D341Med (cell line): ENCODE measurements around the gene ANKRD45.
"Not testable (repeated sequence)": the region's sequence is repeated elsewhere in the genome, so short reads cannot be mapped to it uniquely, and the experiment has no call there.

Experiments used
- DNase-seq: peaks from one replicate; pipeline ENCODE4 v3.0.0; 2012; ENCODE audit warnings: low spot score

ANKRD45 gene, protein sequence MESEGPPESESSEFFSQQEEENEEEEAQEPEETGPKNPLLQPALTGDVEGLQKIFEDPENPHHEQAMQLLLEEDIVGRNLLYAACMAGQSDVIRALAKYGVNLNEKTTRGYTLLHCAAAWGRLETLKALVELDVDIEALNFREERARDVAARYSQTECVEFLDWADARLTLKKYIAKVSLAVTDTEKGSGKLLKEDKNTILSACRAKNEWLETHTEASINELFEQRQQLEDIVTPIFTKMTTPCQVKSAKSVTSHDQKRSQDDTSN

DNA sequence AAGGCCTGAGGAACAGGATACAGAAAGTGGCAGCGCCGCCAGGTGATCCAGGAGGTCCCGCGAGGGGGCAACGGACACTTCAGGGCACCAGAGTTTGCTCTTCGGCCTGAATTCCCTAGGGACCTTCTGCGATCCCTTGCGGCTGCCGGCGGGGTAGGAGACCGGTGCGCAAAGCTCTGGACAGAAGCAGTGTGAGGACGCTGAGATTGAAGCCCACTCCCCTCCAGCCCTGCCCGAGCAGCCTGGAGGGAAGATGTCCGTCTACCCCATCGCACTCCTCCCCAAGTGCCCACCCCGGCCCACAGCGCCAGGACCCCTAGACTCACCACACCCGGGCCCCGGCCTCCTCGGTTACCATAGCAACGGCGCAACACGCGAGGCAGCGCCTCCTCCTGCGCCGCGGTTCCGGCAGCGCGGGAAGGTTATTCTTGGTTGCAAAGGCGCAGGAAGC, at the start of gene ANKRD45:
Gene ANKRD45 (minus strand): TSS at position 361 of the 451 bp plus-strand sequence. CDS start 10,433 bp downstream, outside the sequence.
- peak; percentile 32 for DNase-seq

DNA sequence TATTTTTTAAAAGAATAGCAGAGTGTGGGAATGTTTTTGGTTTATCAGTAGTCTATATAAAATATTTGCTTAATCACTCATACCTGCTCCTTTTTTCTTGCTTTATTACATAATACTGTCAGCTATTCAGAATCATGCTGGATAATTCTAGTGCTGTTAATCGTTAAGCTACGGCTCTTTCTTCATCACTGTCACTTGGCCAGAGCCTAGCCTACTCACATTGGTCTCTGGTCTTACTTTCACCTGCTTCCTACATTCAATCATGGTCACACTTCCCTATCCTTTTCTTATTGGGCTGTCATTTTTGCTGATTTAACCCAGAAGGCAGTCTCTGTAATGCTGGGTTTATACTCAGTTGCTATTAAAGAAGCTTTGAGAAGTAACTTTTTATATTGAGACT, 47.6 kb upstream of the ANKRD45 start:
- DNase-seq, result no peak

DNA sequence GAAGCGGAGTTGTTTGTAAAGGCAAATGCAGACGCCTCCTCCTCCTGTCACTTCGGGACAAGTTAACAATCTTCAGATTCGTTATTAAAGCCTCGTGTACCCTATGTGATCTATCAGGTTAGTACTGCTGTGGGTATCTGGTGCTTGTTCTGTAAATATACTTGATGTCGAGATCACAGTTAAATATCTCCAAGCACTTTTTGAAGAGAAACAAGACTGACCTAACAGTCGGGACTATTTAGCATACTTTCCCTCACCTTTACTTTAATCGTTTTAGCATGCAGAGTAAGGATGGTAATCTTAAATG, 45.8 kb upstream of the ANKRD45 start:
- no peak for DNase-seq

DNA sequence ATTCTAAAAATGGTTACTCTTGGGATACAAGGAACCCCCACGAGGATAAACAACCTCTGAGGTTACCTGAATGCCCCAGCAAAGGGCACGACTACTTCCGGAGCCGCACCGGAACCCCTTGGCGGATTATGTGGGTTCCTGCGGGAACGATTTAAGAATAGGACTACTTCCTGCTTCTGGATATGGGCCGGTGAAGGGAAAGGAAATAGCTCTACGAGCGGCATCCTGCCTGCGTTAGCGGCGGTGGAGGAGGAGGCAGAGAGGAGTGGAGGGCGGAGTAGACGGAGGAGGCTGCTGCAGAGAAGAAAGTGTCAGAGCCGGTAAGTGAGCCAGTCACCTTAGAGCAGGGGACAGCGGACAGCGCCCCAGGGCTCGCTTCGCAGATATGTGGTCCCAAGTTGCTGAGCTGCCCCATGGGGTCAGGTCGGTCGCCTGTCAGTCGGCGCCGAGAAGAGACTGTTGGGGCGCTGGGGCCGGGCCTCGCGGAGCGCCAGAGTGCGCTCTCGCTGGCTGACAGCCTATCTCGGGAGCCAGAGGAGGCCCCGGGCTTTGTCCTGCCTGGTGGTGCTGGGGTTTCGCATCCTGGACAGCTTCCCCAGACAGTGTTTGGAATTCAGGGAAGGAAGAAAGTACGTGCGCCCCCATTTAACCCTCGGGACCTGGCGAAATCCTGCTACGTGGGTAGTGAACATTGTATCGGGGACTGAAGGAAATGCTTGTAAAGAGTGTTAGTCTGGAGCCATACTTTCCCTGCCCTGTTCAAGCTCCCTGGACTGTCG, 45.3 kb upstream of the ANKRD45 start, which contains the start of gene KLHL20:
Gene KLHL20 (plus strand): TSS at position 223 of the 779 bp plus-strand sequence. CDS start 1,063 bp downstream, outside the sequence.
- peak; percentile 91 for DNase-seq

DNA sequence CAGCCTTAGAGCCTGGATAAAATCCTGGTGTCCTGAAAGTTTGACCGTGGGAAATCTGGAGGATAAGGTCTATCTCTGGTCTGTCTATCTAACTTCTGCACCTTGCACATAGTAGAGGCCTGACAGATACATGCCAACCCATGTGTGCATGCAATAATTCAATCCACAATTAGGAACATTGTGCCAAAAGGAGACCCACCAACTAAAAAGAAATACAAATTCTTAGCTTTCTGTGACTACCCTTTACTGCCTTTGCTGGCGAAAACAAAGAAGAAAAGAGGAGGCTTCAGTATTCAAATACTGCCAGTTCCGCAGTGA, 44.7 kb upstream of the ANKRD45 start:
- no peak for DNase-seq

DNA sequence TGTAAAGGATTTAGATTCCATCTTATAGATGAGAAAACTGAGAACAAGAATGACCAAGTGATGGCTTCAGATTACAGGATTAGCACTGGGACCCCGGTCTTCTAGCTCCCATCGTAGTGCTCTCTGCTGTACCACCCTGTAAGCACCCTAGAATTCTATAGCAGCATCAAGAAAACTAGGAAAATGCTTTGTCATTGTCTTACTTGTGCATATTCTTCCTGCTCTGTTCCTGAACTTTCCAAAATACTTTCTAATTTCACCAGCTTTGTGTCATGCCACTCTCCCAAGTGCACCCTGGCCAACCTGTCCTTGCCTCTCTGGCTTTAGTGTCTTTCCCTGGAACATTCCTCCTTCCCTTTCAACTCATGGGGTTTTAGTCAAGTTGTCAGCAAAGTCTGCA, 39.1 kb upstream of the ANKRD45 start:
- no peak for DNase-seq

DNA sequence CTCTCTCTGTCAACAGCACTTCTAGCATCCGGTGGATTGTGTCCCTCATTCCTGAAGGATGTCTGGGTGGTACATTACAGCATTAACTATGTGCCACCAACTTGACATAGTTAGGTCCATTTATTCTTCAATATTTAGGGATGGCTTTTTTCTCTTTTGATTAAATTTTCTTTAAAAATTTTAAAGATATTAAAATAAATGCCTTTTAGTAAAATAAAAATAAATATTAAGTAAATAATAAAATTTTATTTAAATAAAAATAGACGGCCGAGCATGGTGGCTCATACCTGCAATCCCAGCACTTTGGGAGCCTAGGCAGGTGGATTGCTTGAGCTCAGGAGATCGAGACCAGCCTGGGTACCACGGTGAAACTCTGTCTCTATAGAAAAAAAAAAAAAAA, 35.5 kb upstream of the ANKRD45 start:
- DNase-seq, result no peak

DNA sequence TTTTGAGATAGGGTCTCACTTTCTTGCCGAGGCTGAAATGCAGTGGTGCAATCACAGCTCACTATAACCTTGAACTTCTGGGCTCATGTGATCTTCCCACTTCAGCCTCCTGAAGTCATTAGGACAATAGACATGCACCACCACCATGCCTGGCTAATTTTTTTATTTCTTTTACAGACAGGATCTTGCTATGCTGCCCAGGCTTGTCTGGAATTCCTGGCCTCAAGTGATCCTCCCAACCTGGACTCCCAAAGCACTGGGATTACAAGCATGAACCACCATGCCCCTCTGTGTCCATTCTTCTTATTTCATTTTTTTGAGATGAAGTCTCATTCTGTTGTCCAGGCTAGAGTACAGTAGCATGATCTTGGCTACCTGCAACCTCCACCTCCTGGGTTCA, 33.1 kb upstream of the ANKRD45 start:
- no peak for DNase-seq

DNA sequence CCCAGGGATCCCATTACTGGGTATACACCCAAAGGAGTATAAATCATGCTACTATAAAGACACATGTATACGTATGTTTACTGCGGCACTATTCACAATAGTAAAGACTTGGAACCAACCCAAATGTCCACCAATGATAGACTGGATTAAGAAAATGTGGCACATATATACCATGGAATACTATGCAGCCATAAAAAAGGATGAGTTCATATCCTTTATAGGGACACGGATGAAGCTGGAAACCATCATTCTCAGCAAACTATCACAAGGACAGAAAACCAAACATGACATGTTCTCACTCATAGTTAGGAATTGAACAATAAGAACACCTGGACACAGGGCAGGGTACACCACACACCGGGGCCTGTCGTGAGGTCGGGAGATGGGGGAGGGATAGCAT, 31.6 kb upstream of the ANKRD45 start:
- not testable (repeated sequence) for DNase-seq

DNA sequence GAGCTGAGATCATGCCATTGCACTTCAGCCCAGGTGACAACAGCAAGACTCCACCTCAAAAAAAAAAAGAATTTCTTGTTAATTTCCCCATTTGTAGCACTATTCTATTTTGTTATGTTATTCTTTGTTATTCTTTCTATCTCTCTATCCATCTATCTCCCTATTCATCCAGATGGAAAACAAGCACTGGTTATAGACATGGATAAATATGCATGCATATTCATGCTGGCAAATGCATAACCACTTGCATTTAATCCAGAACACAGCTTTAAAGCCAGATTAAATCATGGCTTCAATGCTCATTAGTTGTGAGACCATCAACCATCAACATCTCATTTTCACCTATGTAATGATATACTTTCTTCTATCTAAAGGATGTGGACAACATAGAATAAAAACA, 23.6 kb upstream of the ANKRD45 start:
- no peak for DNase-seq

DNA sequence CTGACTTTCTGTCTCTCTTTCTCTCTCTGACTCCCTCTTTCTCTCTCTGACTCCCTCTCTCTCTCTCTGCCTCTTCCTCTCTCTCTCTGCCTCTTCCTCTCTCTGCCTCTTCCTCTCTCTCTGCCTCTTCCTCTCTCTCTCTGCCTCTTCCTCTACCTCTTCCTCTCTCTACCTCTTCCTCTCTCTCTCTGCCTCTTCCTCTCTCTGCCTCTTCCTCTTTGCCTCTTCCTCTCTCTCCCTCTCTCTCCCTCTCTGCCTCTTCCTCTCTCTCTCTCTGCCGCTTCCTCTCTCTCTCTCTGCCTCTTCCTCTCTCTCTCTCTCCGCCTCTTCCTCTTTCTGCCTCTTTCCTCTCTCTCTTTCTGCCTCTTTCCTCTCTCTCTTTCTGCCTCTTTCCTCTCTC, 18.6 kb upstream of the ANKRD45 start:
- no peak for DNase-seq

DNA sequence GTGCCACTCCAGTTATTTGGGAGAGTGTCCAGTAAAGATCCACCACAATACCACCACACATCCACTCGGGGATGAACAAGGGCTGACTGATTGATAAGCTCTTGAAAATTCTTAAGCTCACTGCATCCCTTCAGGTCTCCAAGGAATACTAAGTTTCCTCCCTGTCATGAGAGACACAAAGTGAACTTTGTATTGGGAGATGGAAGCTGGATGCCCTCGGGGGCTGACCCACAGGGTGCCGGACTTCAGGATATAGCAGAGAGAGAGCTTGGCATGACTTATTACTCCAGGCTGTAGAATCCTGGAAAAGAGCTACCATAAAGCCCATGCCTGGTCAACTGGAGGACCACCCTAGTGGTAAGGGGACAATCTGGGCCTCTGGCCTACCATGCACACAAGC, 15.5 kb upstream of the ANKRD45 start:
- DNase-seq, result not testable (repeated sequence)

DNA sequence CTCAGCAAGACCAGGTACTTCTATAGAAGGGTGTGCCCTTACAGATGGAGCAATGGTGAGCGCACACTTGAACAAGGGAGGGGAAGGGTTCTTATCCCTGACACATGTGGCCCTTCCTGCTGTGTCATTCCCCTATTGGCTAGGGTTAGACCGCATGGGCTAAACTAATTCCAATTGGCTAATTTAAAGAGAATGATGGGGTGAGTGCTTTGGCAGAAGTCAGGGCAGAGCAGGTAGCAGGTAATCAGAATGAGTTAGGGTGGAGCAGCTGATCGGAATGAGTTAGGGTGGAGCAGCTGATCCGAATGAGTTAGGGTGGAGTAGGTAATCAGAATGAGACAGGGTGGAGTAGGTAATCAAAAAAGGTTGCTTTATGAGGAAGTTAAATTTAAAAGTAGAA, 14.2 kb upstream of the ANKRD45 start:
- DNase-seq, result not testable (repeated sequence)

DNA sequence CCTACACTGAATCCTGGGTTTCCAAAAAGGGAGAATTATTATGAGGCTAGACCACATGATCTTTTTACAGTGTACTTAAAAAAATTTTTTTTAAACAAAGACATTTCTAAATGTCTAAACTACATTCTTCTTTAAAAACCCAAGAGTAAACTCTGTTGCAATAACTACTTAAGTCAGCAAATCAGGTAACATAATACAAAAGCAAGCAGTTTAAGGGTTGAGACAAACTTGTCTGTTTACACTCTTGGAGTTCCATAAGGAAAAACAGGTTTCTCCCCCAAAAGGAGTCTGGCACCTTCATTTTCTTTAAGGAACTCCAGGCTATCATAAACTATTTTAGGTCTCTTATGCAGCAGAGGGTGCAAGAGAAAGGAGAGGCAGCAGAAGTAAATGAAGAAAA, 12.5 kb upstream of the ANKRD45 start:
- DNase-seq, result no peak

DNA sequence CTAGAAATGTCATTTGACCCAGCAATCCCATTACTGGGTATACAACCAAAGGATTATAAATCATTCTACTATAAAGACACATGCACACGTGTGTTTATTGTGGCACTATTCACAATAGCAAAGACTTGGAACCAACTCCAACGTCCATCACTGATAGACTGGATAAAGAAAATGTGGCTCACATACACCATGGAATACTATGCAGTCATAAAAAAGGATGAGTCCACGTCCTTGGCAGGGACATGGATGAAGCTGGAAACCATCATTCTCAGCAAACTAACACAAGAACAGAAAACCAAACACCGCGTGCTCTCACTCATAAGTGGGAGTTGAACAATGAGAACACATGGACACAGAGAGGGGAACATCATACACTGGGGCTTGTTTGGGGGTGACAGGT, 10.5 kb upstream of the ANKRD45 start:
- not testable (repeated sequence) for DNase-seq

DNA sequence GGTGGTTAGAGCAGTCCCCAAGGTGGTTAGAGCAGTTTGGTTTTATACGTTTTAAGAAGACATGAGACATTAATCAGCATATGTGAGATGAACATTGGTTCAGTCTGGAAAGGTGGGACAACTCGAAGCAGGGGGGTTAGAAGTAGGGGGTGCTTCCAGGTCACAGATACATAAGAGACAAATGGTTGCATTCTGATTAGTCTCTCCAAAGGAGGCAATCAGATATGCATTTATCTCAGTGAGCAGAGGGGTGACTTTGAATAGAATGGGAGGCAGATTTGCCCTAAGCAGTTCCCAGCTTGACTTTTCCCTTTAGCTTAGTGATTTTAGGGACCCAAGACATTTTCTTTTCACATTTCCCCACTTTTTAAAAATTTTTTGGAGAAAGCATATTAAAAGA, 4.8 kb upstream of the ANKRD45 start:
- not testable (repeated sequence) for DNase-seq

DNA sequence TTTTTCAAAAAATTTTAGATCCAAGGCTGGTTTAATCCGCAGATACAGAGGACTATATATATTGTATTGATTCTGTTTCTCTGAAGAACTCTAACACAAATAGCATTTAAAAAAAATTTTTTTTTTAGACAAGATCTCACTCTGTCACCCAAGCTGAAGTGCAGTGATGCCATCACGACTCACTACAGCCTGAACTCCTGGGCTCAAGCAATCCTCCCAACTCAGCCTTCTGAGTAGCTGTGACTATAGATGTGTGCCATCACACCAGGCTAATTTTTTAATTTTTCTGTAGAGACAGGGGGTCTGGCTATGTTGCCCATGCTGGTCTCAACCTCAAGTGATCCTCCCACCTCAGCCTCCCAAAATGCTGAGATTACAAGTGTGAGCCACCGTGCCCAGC, 3.0 kb downstream of the ANKRD45 start:
- DNase-seq, result no peak

DNA sequence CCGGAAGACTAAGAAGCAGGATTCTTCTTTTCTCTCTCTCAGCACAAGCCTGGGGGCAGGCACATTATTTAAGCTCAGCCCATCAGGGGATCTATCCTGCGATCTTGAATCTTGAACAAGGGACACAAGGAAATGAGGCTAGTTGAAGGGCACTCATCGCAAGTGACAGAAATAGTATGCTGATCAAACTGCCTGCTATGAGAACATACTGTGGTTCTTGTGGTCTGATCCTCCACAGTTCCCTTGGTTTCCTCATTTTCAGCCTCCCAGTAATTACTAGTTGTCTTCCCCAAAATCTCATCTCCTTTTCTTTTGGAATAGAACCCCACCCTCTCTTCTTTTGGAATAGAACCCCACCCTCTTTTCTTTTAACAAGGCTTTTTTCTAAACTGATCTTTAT, 6.5 kb downstream of the ANKRD45 start:
- DNase-seq, result no peak

DNA sequence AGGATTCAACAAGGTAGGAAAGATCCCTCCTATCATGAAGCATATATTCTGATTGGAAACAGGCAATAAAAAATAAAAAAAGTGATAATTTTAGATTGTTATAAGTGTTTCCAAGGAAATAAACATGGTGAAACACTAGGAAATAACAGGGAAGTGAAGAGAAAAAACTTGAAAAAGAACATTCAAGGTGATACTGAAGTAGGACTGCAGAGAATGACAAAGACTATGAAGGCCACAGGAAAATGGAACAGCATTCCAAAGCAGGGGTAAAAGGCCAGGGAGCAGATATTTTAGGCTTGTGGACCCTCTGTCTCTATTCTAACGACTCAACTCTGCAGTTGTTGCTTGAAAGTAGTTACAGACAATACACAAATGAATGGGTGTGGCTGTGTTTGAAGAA, 7.9 kb downstream of the ANKRD45 start:
- no peak for DNase-seq

DNA sequence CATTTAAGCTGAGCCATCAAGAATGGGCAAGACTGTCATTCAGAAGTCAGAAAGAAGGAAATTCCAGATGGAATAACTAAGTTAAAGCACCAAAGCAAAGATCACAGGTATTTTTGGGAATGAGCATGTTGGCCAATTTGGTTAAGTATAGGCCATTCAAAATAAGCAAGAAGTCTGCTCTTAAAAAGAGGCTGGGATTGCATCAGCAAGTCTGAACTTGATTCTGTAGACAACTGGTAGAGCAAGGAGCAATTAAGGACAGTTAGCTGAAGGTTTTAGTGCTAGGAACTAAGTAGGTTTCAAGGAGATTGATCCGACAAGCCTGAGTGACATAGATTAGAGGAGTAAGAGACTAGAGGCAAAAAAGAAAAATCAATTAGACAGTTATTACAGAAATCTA, 8.4 kb downstream of the ANKRD45 start:
- no peak for DNase-seq

DNA sequence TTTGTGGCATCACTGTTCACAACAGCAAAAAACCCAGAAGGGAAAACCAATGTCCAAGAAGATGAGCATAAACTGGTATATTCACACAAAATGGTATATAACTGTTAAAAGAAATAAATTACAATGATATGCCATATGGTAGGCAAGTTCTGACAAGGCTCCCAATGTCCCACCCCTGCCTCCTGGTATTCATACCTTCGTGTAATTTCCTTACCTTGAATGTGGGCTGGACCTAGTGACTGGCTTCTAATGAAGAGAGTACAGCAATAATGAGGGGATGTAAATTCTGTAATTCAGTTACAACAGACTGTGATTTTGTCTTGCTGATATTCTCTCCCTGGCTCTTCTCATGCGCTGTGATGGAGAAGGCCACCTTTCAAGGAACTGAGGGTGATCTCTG, 9.3 kb downstream of the ANKRD45 start:
- DNase-seq, result no peak

DNA sequence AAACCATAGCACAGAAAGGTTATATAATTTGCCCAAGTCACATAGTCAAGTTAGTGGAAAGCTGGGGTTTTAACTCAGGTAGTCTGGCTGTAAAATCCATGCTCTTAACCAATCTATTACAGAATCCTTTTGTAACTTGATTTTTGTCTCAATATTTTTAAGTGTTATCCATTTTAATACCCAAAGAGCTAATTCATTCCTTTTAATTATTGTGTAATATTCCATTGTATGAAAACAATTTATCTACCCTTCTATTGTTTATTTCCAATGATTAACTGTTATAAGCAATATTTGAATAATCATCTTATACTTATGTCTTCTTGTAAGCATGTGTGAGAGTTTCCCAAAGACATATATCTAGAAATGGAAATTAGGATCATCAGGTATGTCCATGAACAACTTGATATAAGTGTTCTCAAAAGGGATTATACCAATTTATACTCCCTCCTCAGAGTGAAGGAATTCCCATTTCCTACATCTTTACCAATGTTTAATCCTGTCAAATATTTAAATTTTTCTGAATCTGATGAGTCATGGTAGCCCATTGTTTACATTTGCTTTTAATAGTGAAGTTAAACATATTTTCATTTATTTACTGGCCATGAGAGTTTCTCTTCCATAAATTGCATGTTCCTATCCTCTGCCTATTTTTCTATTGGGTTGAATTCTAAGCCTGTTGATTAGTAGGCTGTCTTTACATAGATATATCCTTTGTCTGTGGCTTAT, 20.6 kb downstream of the ANKRD45 start:
- DNase-seq, result no peak

DNA sequence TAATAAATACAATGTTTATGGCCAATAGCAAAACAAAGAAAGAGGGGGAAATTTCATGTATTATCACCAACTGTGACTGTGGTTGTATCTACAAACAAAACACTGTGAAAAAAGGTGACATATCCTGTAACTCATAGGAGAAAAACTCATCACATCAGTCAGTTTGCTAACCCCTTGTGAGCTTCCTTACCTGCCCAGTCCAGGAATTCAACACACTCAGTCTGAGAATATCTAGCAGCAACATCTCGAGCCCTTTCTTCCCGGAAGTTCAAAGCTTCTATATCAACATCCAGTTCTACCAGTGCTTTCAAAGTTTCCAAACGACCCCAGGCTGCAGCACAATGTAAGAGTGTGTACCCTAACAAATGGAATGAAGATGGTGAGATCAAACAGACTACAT, 23.0 kb downstream of the ANKRD45 start:
- no peak for DNase-seq
